Fibroblast of lung (primary cell): ENCODE measurements around the gene ATF7IP.

Experiments used
- CTCF ChIP-seq, 2 donors: IDR thresholded peaks in 1 of 2; conservative IDR thresholded peaks in 1 of 2; 1 replicate in 1 of 2; 2 replicates in 1 of 2; pipeline ENCODE4 v1.5.1; 2011 to 2012; ENCODE audit warnings: low read length in 2 of 2, control low read depth in 1 of 2, inconsistent platforms in 1 of 2, low read depth in 1 of 2, mild to moderate bottlenecking in 1 of 2
- EZH2 ChIP-seq: IDR thresholded peaks from 2 replicates; pipeline ENCODE4 v1.5.1; 2012; ENCODE audit warnings: low read length, control low read depth, mild to moderate bottlenecking; ENCODE audit errors: missing control alignments

GRCh38 chr12:14410841-14411569 lies 45.5 kb downstream of the ATF7IP start:
- TF ChIP-seq CTCF (conservative IDR thresholded peaks at IDR 0.05 in 1 of 2, IDR thresholded peaks at IDR 0.05 in 1 of 2; ENCODE audit: low read depth in 1 of 2, low read length in 2 of 2) (no peak), EZH2 (no peak)
